Lower leg skin (tissue), 4 donors: ENCODE results near the gene NR3C2. TPM values are rescaled to one million over a fixed set of nuclear protein-coding genes. Genes with fewer than 3 reads are reported as not detected.

ENCODE experiments used
- DNase-seq, 2 donors: peaks; one replicate each; pipeline ENCODE4 v3.0.0-alpha.2; 2019; ENCODE audit warnings: low spot score in 2 of 2
- H3K4me3 ChIP-seq: fragments of 200-600 bp; sonication (generic); 2 replicates; pipeline ENCODE4 v1.5.1; 2017; ENCODE audit warnings: mild to moderate bottlenecking, low read depth; ENCODE audit not compliant: poor library complexity, severe bottlenecking
- POLR2A ChIP-seq, 2 donors: fragments of 450-650 bp; IDR thresholded peaks; one replicate each; pipeline ENCODE4 v1.6.1; 2016 to 2017; ENCODE audit warnings: antibody characterized with exemption in 2 of 2, mild to moderate bottlenecking in 1 of 2, moderate library complexity in 1 of 2
- WGBS, 2 donors: methylation state at CpG; one replicate each; pipeline ENCODE4 v1.1.5; 2018; 5-methylcytosine and 5-hydroxymethylcytosine counted together
- intact Hi-C: fragments of 100-400 bp; cut with DNase I; formaldehyde crosslinking; loops from one replicate; pipeline ENCODE4 v1.15.0; 2023; ENCODE audit warnings: low total_unique reads
- total RNA-seq, 4 donors: library from RNA; depleted of rRNA; stranded (reverse); fragments of >200 nt; gene quantifications; one replicate each; pipeline ENCODE4 v1.1.0, GENCODE V29; 2016
- TF ChIP-seq, protein P1 (sequence below), 3 donors: fragments of 450-650 bp; IDR thresholded peaks; one replicate each; pipeline ENCODE4 v1.5.1; 2016; ENCODE audit warnings: antibody characterized with exemption in 3 of 3, mild to moderate bottlenecking in 3 of 3, moderate library complexity in 2 of 3

Gene NR3C2
- total RNA-seq, 4 donors from 2014 or later: 9.7 to 21.3 (median 10.6) TPM

DNA sequence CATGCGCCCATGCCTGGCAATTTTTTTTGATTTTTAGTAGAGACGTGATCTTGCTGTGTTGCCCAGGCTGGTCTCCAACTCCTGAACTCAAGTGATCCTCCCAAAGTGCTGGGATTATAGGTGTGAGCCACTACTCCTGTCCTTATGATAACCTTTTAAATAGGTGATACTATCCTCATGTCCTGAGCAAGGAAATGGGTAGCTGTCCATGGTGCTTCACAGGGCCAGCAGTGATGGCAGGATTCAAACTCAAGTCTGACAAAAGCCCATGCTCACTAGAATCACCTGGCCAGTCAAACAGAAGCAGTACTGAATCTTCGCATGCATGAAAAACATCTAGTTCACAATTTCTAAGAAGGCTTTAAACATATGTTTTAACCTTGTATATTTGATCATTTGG lies 235.1 kb downstream of the NR3C2 start:
- H3K4me3 ChIP-seq: no peak overlapping the region
- DNase-seq: no peak
- TF ChIP-seq POLR2A (IDR thresholded peaks at IDR 0.05): no peak
- TF ChIP-seq, protein P1, sequence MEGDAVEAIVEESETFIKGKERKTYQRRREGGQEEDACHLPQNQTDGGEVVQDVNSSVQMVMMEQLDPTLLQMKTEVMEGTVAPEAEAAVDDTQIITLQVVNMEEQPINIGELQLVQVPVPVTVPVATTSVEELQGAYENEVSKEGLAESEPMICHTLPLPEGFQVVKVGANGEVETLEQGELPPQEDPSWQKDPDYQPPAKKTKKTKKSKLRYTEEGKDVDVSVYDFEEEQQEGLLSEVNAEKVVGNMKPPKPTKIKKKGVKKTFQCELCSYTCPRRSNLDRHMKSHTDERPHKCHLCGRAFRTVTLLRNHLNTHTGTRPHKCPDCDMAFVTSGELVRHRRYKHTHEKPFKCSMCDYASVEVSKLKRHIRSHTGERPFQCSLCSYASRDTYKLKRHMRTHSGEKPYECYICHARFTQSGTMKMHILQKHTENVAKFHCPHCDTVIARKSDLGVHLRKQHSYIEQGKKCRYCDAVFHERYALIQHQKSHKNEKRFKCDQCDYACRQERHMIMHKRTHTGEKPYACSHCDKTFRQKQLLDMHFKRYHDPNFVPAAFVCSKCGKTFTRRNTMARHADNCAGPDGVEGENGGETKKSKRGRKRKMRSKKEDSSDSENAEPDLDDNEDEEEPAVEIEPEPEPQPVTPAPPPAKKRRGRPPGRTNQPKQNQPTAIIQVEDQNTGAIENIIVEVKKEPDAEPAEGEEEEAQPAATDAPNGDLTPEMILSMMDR (IDR thresholded peaks at IDR 0.05): no peak
- WGBS, 2 donors: 96 to 97% methylated on average over 3 of the region's 3 CpGs
- intact Hi-C loops: no loop called here

DNA sequence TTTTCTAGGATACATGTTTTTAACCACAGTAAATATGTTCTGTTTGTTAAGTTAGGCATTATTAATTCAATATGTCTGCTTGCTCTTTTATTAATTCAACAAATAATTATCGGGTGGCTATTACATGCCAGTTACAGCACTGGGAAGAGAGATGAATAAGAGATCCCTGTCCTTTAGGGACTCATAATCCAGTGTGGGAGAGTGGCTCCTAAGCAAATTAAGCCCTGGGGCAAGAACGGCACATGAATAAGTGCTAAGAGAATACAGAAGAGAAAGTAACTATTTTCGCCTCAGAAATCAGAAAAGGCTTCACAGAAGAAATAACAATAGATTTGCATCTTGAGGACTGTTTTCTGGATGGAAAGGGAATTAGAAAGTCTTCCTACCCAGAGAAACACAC lies 236.7 kb downstream of the NR3C2 start:
- 54 to 57% methylated on average over 3 of the region's 3 CpGs for WGBS, 2 donors
- DNase-seq: no peak
- intact Hi-C loops: no loop called here
- H3K4me3 ChIP-seq: no peak overlapping the region
- TF ChIP-seq, protein P1 (IDR thresholded peaks at IDR 0.05): no peak
- TF ChIP-seq POLR2A (IDR thresholded peaks at IDR 0.05): no peak

DNA sequence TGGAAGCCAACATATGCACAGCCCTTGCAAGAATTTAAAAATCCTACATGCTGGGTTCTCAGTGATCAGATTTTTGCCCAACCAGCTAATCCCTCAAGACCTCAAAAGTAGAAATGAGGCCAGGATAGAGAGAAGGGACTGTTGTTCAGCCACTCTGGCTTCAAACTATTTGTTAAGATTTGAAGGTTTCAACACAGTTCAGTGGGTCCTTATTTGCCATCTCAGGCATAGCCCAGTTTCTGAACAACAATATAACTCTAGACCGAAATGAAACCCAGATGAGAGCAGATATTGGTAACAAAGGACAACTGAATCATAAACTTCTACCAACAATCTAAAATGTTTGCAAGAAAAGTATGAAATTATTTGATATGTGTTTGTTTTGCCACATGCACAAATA lies 237.3 kb downstream of the NR3C2 start:
- no peak for TF ChIP-seq POLR2A (IDR thresholded peaks at IDR 0.05)
- TF ChIP-seq, protein P1 (IDR thresholded peaks at IDR 0.05): no peak
- intact Hi-C loops: no loop called here
- H3K4me3 ChIP-seq: no peak overlapping the region
- 71 to 78% methylated on average over 1 of the region's 1 CpG for WGBS, 2 donors
- no peak for DNase-seq

DNA sequence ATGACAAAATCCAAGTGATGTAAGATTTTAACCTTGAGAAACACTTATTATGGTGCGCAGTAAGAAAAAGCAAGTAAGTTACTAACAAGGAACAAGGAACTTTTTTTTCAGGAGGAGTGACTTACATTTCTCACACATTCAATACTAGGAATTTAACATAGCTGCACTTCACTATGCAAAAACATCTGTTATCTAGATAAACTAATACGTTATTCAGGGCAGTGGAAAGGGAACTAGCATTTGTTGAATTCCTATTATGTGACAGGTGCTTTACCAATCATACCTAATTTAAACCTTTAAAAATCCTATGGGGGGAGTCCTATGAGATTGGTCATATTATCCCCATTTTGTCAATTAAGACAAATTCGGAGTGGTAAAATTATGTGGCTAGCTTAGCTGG lies 238.0 kb downstream of the NR3C2 start:
- TF ChIP-seq, protein P1 (IDR thresholded peaks at IDR 0.05): no peak
- TF ChIP-seq POLR2A (IDR thresholded peaks at IDR 0.05): no peak
- DNase-seq: no peak
- intact Hi-C loops: no loop called here
- WGBS, 2 donors: 86 to 88% methylated on average over 3 of the region's 3 CpGs
- no peak overlapping the region for H3K4me3 ChIP-seq

DNA sequence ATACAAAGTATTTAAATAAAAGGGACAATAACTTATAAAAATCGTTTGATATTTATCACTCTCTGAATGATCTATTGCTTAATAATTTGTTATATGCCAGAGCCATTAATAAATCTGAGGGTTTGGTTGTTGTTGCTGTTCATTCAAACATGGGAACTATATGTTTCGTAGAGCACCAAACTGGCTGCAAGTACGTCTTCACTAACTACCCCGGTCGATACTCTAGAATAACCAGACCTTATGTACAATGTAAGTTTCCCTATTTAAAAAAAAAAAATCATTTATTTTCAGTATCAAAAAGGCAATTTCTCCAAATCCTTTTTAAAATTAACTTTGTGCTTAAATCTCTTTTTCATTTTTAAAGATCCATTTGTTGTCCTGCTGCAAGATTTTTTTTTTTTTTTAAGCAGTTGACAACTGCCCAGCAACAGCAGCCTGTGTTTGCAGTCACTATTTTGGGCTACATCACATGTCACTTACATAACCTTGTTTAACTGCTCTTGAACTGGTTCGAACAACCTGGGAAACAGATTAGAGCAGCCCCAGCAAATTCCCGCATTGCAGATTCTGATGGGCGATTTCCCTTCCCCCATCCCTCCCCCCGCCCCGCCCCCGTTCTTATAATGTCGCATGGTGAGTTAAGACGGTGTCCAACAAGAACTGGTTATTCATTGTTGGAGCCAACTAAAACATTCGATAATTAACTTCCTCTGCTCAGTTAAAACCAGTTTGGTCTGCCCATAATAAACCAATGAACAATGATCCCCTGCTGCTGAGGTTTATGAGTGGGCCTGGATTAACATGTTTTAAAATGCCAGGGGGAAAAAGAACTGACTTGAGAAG lies 238.9 kb downstream of the NR3C2 start:
- 33 to 35% methylated on average over 14 of the region's 14 CpGs for WGBS, 2 donors
- no peak overlapping the region for H3K4me3 ChIP-seq
- no peak for DNase-seq
- intact Hi-C loops: no loop called here
- no peak for TF ChIP-seq POLR2A (IDR thresholded peaks at IDR 0.05)
- TF ChIP-seq, protein P1 (IDR thresholded peaks at IDR 0.05): no peak
